Thymus (tissue), 11 donors: Measurements from ENCODE around the gene F8. TPM values are rescaled to one million over a fixed set of nuclear protein-coding genes. Genes with fewer than 3 reads are reported as not detected.
A peak's percentile ranks its signal among the peaks of the same experiment; 100 is the strongest.
"Not testable (repeated sequence)": the region's sequence is repeated elsewhere in the genome, so short reads cannot be mapped to it uniquely, and the experiment has no call there.

Experiments used
- DNase-seq, 9 donors: peaks; one replicate each; pipeline ENCODE4 v3.0.0-alpha.2; 2013; ENCODE audit warnings: low spot score in 9 of 9, low read depth in 6 of 9, missing footprints in 1 of 9
- H3K27ac ChIP-seq, 2 donors: one replicate each; pipeline ENCODE4 v1.5.1; 2013; ENCODE audit warnings: control low read depth in 1 of 2, low read depth in 1 of 2, low read length in 1 of 2, mild to moderate bottlenecking in 1 of 2, moderate library complexity in 1 of 2
- H3K27me3 ChIP-seq, 2 donors: one replicate each; pipeline ENCODE4 v1.5.1; 2013; ENCODE audit warnings: low read length in 1 of 2; ENCODE audit not compliant: control insufficient read depth in 2 of 2, insufficient read depth in 1 of 2
- H3K36me3 ChIP-seq, 2 donors: one replicate each; pipeline ENCODE4 v1.5.1; 2013; ENCODE audit warnings: low read length in 1 of 2, mild to moderate bottlenecking in 1 of 2, moderate library complexity in 1 of 2; ENCODE audit not compliant: control insufficient read depth in 2 of 2, insufficient read depth in 2 of 2
- H3K4me1 ChIP-seq, 2 donors: one replicate each; pipeline ENCODE4 v1.5.1; 2013; ENCODE audit warnings: low read length in 2 of 2; ENCODE audit not compliant: control insufficient read depth in 2 of 2, insufficient read depth in 2 of 2
- H3K4me3 ChIP-seq, 2 donors: one replicate each; pipeline ENCODE4 v1.5.1; 2013; ENCODE audit warnings: low read length in 2 of 2, control low read depth in 1 of 2, mild to moderate bottlenecking in 1 of 2
- H3K9me3 ChIP-seq, 2 donors: one replicate each; pipeline ENCODE4 v1.5.1; 2013; ENCODE audit warnings: low read length in 1 of 2, mild to moderate bottlenecking in 1 of 2; ENCODE audit not compliant: control insufficient read depth in 2 of 2, insufficient read depth in 1 of 2
- WGBS: extraction: QIAGEN DNeasy Blood & Tissue Kit; methylation state at CpG from one replicate; pipeline ENCODE4 v1.1.7; 2013; 5-methylcytosine and 5-hydroxymethylcytosine counted together
- polyA plus RNA-seq: library from polyadenylated mRNA; stranded (reverse); fragments of 200-250 nt; gene quantifications from one replicate; pipeline ENCODE4 v1.2.3, GENCODE V29; 2013
- total RNA-seq: library from RNA; stranded (reverse); fragments of 120-200 nt; gene quantifications from one replicate; pipeline ENCODE4 v1.2.4, GENCODE V29; 2013
- donor health status: healthy.

Gene F8
- total and polyA plus RNA-seq, 2 donors = 2.9 to 10.7 TPM

- WGBS = 2% methylated on average over 16 of the region's 91 CpGs
- not testable (repeated sequence) for DNase-seq, H3K27ac ChIP-seq
Observed at GRCh38 chrX:154886069-154886788, 136.3 kb downstream of the F8 start, which contains the start of gene F8A1. Gene F8A1 (plus strand): TSS chrX:154886355. CDS start chrX:154886375, 20 bp downstream.

DNA sequence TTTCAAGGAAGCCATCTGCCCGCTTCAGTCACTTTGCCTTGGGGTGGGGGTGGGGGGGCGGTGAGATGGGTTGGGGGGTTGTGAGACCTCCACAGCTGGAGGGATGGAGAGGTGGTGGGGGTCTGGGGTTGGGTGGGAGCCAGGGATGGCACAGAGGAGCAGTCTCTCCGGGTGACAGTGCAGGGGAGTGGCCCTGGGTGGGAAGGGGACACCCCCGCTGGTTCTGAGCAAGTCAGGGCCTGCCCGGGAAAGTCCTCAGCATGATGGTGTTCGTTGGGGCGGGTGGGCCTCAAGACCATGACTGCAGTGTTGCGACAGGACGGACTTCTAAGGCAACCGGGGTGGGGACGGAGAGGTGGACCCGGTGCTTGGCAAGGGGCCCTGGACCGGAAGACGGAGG, 137.0 kb downstream of the F8 start:
- H3K36me3 ChIP-seq, H3K27me3 ChIP-seq, DNase-seq, H3K27ac ChIP-seq, H3K9me3 ChIP-seq, H3K4me3 ChIP-seq, H3K4me1 ChIP-seq: not testable (repeated sequence)
- 87% methylated on average over 2 of the region's 14 CpGs for WGBS

More at GRCh38 chrX:154886069-154886788, 136.3 kb downstream of the F8 start, which contains the start of gene F8A1:
- H3K9me3 ChIP-seq, H3K4me1 ChIP-seq, H3K27me3 ChIP-seq, H3K4me3 ChIP-seq, H3K36me3 ChIP-seq: not testable (repeated sequence)

DNA sequence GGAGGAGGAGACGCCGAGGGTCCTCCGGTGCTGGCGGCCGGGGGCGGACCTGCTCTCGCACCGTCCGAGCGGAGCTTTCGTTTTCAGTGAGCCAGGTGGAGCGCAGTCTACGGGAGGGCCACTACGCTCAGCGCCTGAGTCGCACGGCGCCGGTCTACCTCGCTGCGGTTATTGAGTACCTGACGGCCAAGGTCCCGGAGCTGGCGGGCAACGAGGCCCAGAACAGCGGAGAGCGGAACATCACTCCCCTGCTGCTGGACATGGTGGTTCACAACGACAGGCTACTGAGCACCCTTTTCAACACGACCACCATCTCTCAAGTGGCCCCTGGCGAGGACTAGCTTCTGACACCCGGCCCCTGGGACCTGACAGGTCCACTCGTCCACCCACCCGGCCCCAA, 137.5 kb downstream of the F8 start:
- WGBS = 95% methylated on average over 13 of the region's 33 CpGs
- not testable (repeated sequence) for DNase-seq, H3K4me3 ChIP-seq, H3K9me3 ChIP-seq, H3K27me3 ChIP-seq, H3K27ac ChIP-seq, H3K36me3 ChIP-seq, H3K4me1 ChIP-seq

DNA sequence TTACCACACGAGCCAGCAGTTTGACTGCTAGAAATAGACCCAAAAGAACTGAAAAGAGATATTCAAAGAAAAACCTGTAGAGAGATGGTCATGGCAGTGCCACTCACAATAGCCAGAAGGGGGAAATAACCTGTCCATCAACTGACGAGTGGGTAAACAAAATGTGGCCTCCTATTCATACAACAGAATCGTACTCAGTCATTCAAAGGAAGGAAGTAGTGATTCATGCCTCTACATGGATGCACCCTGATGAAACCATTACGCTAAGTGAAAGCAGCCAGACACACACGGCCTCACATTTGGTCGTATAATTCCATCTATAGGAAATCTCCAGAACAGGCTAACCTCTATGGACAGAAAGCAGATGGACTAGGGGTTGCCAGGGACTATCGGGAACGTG, 138.5 kb downstream of the F8 start:
- not testable (repeated sequence) for H3K4me3 ChIP-seq, DNase-seq, H3K4me1 ChIP-seq, H3K27ac ChIP-seq, H3K27me3 ChIP-seq, H3K9me3 ChIP-seq, H3K36me3 ChIP-seq
- WGBS = no CpG with 5 or more reads among the region's 8 CpGs

DNA sequence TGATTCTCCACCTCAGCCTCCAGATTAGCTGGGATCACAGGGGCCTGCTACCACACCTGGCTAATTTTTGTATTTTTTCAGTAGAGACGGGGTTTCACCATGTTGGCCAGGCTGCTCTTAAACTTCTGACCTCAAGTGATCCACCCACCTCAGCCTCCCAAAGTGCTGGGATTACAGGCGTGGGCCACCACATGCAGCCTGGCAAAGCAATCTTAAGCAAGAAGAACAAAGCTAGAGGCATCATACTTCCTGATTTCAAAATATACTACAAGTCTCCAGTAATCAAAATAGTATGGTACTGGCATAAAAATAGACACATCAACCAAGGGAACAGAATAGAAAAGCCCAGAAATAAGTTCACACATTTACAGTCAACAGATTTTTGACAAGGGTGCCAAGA, 149.2 kb downstream of the F8 start:
- DNase-seq = no peak
- Histone ChIP-seq H3K36me3 (no peaks in the 10 kb centered on the region), H3K27me3 (no peaks in the 10 kb centered on the region), H3K4me1 (no peaks in the 10 kb centered on the region), H3K4me3 (no peak overlapping the region), H3K27ac (no peak overlapping the region), H3K9me3 (no peaks in the 10 kb centered on the region)
- 96% methylated on average over 2 of the region's 2 CpGs for WGBS

- not testable (repeated sequence) for H3K9me3 ChIP-seq
Observed at GRCh38 chrX:154868522-154868921, 154.0 kb downstream of the F8 start.

DNA sequence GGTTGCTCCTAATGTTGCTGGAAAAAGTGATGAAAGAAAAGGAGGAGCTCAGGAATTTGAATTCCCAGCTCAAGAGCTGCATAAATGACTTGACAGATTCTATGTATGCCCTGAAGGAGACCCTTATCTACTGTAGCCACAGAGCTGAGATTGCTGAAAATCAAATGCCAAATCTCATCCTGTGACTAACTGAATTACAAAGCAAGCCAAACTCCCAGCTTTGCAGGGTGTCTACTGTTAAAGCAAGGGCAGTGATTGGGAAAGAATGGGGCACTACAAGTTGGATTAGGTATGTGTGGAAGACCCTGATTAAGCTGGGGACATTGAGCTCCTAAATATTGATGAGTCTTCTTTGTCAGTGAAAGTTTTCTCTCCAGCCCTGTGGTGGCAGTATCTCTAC, 167.3 kb downstream of the F8 start:
- no peak overlapping the region for H3K27ac ChIP-seq
- no peak for DNase-seq
- no peaks in the 10 kb centered on the region for H3K4me1 ChIP-seq
- H3K27me3 ChIP-seq = no peaks in the 10 kb centered on the region
- no peak overlapping the region for H3K4me3 ChIP-seq
- no peaks in the 10 kb centered on the region for H3K36me3 ChIP-seq
- no peaks in the 10 kb centered on the region for H3K9me3 ChIP-seq

More at GRCh38 chrX:154868522-154868921, 154.0 kb downstream of the F8 start:
- H3K27me3 ChIP-seq, H3K4me3 ChIP-seq, DNase-seq, H3K27ac ChIP-seq, H3K36me3 ChIP-seq, H3K4me1 ChIP-seq: not testable (repeated sequence)

DNA sequence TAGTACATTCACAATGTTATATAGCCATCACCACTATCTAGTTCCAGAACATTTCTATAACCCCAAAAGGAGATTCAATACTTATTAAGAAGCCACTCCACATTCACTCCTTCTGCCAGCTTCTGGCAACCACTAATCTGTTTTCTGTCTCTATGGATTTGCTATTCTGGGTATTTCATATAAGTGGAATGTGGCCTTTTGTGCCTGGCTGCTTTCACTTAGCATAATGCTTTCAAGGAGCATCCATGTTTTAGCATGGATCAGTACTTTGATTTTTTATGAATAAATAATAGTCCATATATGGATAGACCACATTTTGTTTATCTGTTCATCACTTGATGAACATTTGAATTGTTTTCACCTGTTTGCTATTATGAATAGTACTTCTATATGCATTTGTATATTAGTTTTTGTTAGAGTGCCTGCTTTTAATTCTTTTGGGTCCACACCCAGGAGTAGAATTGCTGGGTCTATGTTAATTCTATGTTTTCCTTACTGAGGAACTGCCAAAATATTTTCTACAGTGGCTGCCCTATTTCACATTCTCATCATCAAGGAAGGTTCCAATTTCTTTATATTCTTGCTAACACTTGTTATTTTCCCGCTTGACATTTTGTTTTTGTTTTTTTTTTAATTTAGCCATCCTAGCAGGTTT, 171.4 kb downstream of the F8 start:
- Histone ChIP-seq H3K36me3 (no peaks in the 10 kb centered on the region), H3K4me1 (no peaks in the 10 kb centered on the region), H3K27me3 (no peaks in the 10 kb centered on the region), H3K4me3 (no peak overlapping the region), H3K27ac (no peak overlapping the region), H3K9me3 (peaks cover 0 to 4% of the 10 kb centered on the region in 2 donors)
- WGBS = 95% methylated on average over 1 of the region's 1 CpG
- no peak for DNase-seq

DNA sequence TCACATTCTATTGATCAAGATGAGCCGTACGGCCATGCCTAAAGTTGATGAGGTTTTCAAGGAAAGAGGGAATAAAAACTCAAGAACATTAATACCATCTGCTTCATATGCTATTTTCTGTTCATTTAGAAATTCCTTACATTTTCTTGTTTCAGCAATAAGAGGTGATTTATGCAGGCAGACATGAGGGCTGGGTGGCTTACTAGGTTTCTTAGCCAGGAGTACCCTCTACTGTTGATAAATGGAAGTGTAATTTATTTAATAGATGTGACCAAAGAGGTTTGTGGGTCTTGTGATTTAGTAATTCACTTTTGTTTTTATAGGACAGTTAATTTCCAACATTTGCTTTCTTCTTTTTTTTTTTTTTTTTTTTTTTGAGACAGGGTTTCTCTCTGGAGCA, 181.7 kb downstream of the F8 start:
- 98% methylated on average over 2 of the region's 2 CpGs for WGBS
- peak in 8 of 9 donors; percentile 7 to 63 (median 18) for DNase-seq
- H3K27ac ChIP-seq = no peak overlapping the region

More for the DNA sequence above, 181.7 kb downstream of the F8 start:
- no peaks in the 10 kb centered on the region for H3K4me1 ChIP-seq
- H3K4me3 ChIP-seq = no peak overlapping the region
- no peaks in the 10 kb centered on the region for H3K36me3 ChIP-seq
- no peaks in the 10 kb centered on the region for H3K27me3 ChIP-seq
- H3K9me3 ChIP-seq = no peaks in the 10 kb centered on the region
